Stimulated activated naive B cell treated with anti-CD40 and anti-IgM and Interleukin-4, amounts not matched to agents 10 μg/mL and 1 μg/mL and 100 μg/mL, for 72 hours (primary cell): ENCODE measurements around the gene GTSF1L.
"Not testable (repeated sequence)": the region's sequence is repeated elsewhere in the genome, so short reads cannot be mapped to it uniquely, and the experiment has no call there.

Experiments used
- ATAC-seq, 2 donors: fragments of 150-1000 bp; cut with Tn5 transposase; replicated peaks; 2 replicates each; pipeline ENCODE4 v1.10.0; 2021; ENCODE audit warnings: moderate library complexity in 1 of 2
- DNase-seq: peaks from one replicate; pipeline ENCODE4 v3.0.0; 2021
- H3K27ac Mint-ChIP-seq: one replicate; pipeline ENCODE4 v1.8.0; 2022; ENCODE audit warnings: mild to moderate bottlenecking, mixed read lengths
- H3K27me3 Mint-ChIP-seq, 2 donors: one replicate each; pipeline ENCODE4 v1.8.0; 2022; ENCODE audit warnings: mixed read lengths in 2 of 2
- H3K36me3 Mint-ChIP-seq, 2 donors: one replicate each; pipeline ENCODE4 v1.8.0; 2022; ENCODE audit warnings: mixed read lengths in 2 of 2, mild to moderate bottlenecking in 1 of 2
- H3K4me1 Mint-ChIP-seq, 2 donors: one replicate each; pipeline ENCODE4 v1.8.0; 2022; ENCODE audit warnings: mixed read lengths in 2 of 2, mild to moderate bottlenecking in 1 of 2
- H3K4me3 Mint-ChIP-seq, 2 donors: one replicate each; pipeline ENCODE4 v1.8.0; 2022; ENCODE audit warnings: mild to moderate bottlenecking in 2 of 2, mixed read lengths in 2 of 2, moderate library complexity in 1 of 2
- H3K9me3 Mint-ChIP-seq, 2 donors: one replicate each; pipeline ENCODE4 v1.8.0; 2022; ENCODE audit warnings: mixed read lengths in 2 of 2, mild to moderate bottlenecking in 1 of 2

The GTSF1L gene

GRCh38 chr20:43726811-43727338, at the start of gene GTSF1L:
Gene GTSF1L, minus strand, starts transcription at chr20:43727002. Its CDS starts 308 bp downstream, at chr20:43726694.
- Mint-ChIP-seq H3K27me3 (no peaks in the 10 kb centered on the region), H3K9me3 (peaks cover 0 to 3% of the 10 kb centered on the region in 2 donors), H3K27ac (no peak within 1 kb of the TSS), H3K4me1 (peaks cover 17 to 18% of the 10 kb centered on the region in 2 donors), H3K4me3 (no peak within 1 kb of the TSS), H3K36me3 (no peaks in the 10 kb centered on the region)
- no peak for ATAC-seq
- DNase-seq = no peak

GRCh38 chr20:43774754-43775153, 48.0 kb upstream of the GTSF1L start:
- H3K4me1 Mint-ChIP-seq = no peaks in the 10 kb centered on the region
- no peaks in the 10 kb centered on the region for H3K36me3 Mint-ChIP-seq
- peak in 1 of 2 donors; percentile 23 for ATAC-seq
- DNase-seq = no peak
- peaks cover 4 to 10% of the 10 kb centered on the region in 2 donors for H3K9me3 Mint-ChIP-seq
- no peak overlapping the region for H3K4me3 Mint-ChIP-seq
- peaks cover 30 to 42% of the 10 kb centered on the region in 2 donors for H3K27me3 Mint-ChIP-seq
- no peak overlapping the region for H3K27ac Mint-ChIP-seq

- Mint-ChIP-seq H3K4me1 (peaks cover 4 to 15% of the 10 kb centered on the region in 2 donors), H3K27ac (no peak overlapping the region), H3K27me3 (peaks cover 35 to 60% of the 10 kb centered on the region in 2 donors), H3K36me3 (no peaks in the 10 kb centered on the region), H3K4me3 (no peak overlapping the region), H3K9me3 (peaks cover 0 to 4% of the 10 kb centered on the region in 2 donors)
- ATAC-seq (no peak), DNase-seq (no peak)
These were observed 44.8 kb upstream of the GTSF1L start for GRCh38 chr20:43771503-43772190.

- DNase-seq (no peak), ATAC-seq (no peak)
- Mint-ChIP-seq H3K27ac (no peak overlapping the region), H3K4me3 (no peak overlapping the region), H3K4me1 (peaks cover 4 to 15% of the 10 kb centered on the region in 2 donors), H3K9me3 (peaks cover 0 to 4% of the 10 kb centered on the region in 2 donors), H3K27me3 (peaks cover 34 to 63% of the 10 kb centered on the region in 2 donors), H3K36me3 (no peaks in the 10 kb centered on the region)
These were observed 43.5 kb upstream of the GTSF1L start for GRCh38 chr20:43770342-43770741.

- Mint-ChIP-seq H3K36me3 (no peaks in the 10 kb centered on the region), H3K27ac (no peak overlapping the region), H3K9me3 (no peaks in the 10 kb centered on the region), H3K4me3 (no peak overlapping the region), H3K27me3 (peaks cover 24 to 48% of the 10 kb centered on the region in 2 donors), H3K4me1 (peaks cover 4 to 15% of the 10 kb centered on the region in 2 donors)
- ATAC-seq = no peak
- DNase-seq = no peak
These were observed 41.1 kb upstream of the GTSF1L start for GRCh38 chr20:43767686-43768474.

- H3K27ac Mint-ChIP-seq = no peak overlapping the region
- no peaks in the 10 kb centered on the region for H3K9me3 Mint-ChIP-seq
- no peak overlapping the region for H3K4me3 Mint-ChIP-seq
- peaks cover 19 to 39% of the 10 kb centered on the region in 2 donors for H3K27me3 Mint-ChIP-seq
- H3K4me1 Mint-ChIP-seq = peaks cover 4 to 15% of the 10 kb centered on the region in 2 donors
- ATAC-seq (no peak), DNase-seq (no peak)
- H3K36me3 Mint-ChIP-seq = no peaks in the 10 kb centered on the region
These were observed 40.1 kb upstream of the GTSF1L start for GRCh38 chr20:43766917-43767316.

GRCh38 chr20:43766385-43766784, 39.6 kb upstream of the GTSF1L start:
- peaks cover 15 to 33% of the 10 kb centered on the region in 2 donors for H3K27me3 Mint-ChIP-seq
- H3K9me3 Mint-ChIP-seq = no peaks in the 10 kb centered on the region
- H3K27ac Mint-ChIP-seq = no peak overlapping the region
- ATAC-seq (no peak), DNase-seq (no peak)
- H3K4me3 Mint-ChIP-seq = no peak overlapping the region
- H3K36me3 Mint-ChIP-seq = no peaks in the 10 kb centered on the region
- H3K4me1 Mint-ChIP-seq = peaks cover 4 to 15% of the 10 kb centered on the region in 2 donors

GRCh38 chr20:43765916-43766315, 39.1 kb upstream of the GTSF1L start:
- H3K27me3 Mint-ChIP-seq = peaks cover 14 to 30% of the 10 kb centered on the region in 2 donors
- no peak for ATAC-seq
- H3K4me1 Mint-ChIP-seq = peaks cover 4 to 15% of the 10 kb centered on the region in 2 donors
- no peak overlapping the region for H3K27ac Mint-ChIP-seq
- no peak for DNase-seq
- no peaks in the 10 kb centered on the region for H3K9me3 Mint-ChIP-seq
- no peak overlapping the region for H3K4me3 Mint-ChIP-seq
- H3K36me3 Mint-ChIP-seq = no peaks in the 10 kb centered on the region

- Mint-ChIP-seq H3K9me3 (no peaks in the 10 kb centered on the region), H3K4me3 (no peak overlapping the region), H3K4me1 (peaks cover 8 to 10% of the 10 kb centered on the region in 2 donors), H3K36me3 (peaks cover 2 to 4% of the 10 kb centered on the region in 2 donors), H3K27ac (no peak overlapping the region), H3K27me3 (peaks cover 12 to 23% of the 10 kb centered on the region in 2 donors)
- ATAC-seq = no peak
- DNase-seq = no peak
These were observed 36.1 kb upstream of the GTSF1L start for GRCh38 chr20:43762911-43763310.

GRCh38 chr20:43761386-43762340, 34.9 kb upstream of the GTSF1L start:
- Mint-ChIP-seq H3K9me3 (no peaks in the 10 kb centered on the region), H3K36me3 (peaks cover 2 to 4% of the 10 kb centered on the region in 2 donors), H3K27me3 (peaks cover 5 to 11% of the 10 kb centered on the region in 2 donors), H3K27ac (no peak overlapping the region), H3K4me1 (peaks cover 0 to 4% of the 10 kb centered on the region in 2 donors), H3K4me3 (no peak overlapping the region)
- DNase-seq (no peak), ATAC-seq (no peak)

GRCh38 chr20:43757888-43758287, 31.1 kb upstream of the GTSF1L start:
- peak overlapping the region; percentile 45 for H3K27ac Mint-ChIP-seq
- not testable (repeated sequence) for DNase-seq, H3K4me1 Mint-ChIP-seq, H3K4me3 Mint-ChIP-seq, ATAC-seq, H3K27me3 Mint-ChIP-seq
- H3K9me3 Mint-ChIP-seq = peaks cover 3 to 11% of the 10 kb centered on the region in 2 donors
- peaks cover 9 to 19% of the 10 kb centered on the region in 2 donors for H3K36me3 Mint-ChIP-seq

GRCh38 chr20:43755851-43756250, 29.0 kb upstream of the GTSF1L start:
- H3K36me3 Mint-ChIP-seq = peaks cover 9 to 24% of the 10 kb centered on the region in 2 donors
- DNase-seq = no peak
- no peak for ATAC-seq

GRCh38 chr20:43755390-43755789, 28.6 kb upstream of the GTSF1L start:
- H3K4me1 Mint-ChIP-seq = peaks cover 30 to 32% of the 10 kb centered on the region in 2 donors
- H3K4me3 Mint-ChIP-seq = no peak overlapping the region
- H3K36me3 Mint-ChIP-seq = peaks cover 9 to 24% of the 10 kb centered on the region in 2 donors
- H3K27me3 Mint-ChIP-seq = peaks cover 5 to 7% of the 10 kb centered on the region in 2 donors
- H3K9me3 Mint-ChIP-seq = peaks cover 3 to 11% of the 10 kb centered on the region in 2 donors
- ATAC-seq (no peak), DNase-seq (no peak)
- H3K27ac Mint-ChIP-seq = no peak overlapping the region

More at GRCh38 chr20:43755851-43756250, 29.0 kb upstream of the GTSF1L start:
- peaks cover 5 to 7% of the 10 kb centered on the region in 2 donors for H3K27me3 Mint-ChIP-seq
- peaks cover 27% of the 10 kb centered on the region in 2 donors for H3K4me1 Mint-ChIP-seq
- H3K27ac Mint-ChIP-seq = no peak overlapping the region
- no peak overlapping the region for H3K4me3 Mint-ChIP-seq
- peaks cover 3 to 11% of the 10 kb centered on the region in 2 donors for H3K9me3 Mint-ChIP-seq
